Measurements from ENCODE around the gene POLR2I.

DNA sequence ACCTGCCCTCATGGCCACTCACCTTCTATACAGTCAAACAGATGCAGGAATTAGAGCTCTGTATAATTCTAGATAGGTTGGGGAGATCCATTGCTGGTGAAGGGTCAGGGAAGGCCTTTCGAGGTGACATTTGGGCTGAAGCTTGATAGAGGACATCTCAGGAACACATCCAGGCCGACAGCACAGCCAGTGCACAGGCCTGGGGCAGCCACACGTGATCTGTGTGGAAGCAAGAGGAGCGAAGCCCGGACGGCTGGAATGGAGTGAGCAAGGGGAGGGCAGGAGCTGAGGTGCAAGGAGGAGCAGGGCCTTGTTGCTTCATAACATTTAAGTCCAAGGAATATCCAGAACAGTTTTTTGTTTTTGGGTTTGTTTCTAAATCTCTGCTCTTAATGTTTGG is 8.2 kb downstream of the POLR2I start:
- TF ChIP-seq, protein P1, sequence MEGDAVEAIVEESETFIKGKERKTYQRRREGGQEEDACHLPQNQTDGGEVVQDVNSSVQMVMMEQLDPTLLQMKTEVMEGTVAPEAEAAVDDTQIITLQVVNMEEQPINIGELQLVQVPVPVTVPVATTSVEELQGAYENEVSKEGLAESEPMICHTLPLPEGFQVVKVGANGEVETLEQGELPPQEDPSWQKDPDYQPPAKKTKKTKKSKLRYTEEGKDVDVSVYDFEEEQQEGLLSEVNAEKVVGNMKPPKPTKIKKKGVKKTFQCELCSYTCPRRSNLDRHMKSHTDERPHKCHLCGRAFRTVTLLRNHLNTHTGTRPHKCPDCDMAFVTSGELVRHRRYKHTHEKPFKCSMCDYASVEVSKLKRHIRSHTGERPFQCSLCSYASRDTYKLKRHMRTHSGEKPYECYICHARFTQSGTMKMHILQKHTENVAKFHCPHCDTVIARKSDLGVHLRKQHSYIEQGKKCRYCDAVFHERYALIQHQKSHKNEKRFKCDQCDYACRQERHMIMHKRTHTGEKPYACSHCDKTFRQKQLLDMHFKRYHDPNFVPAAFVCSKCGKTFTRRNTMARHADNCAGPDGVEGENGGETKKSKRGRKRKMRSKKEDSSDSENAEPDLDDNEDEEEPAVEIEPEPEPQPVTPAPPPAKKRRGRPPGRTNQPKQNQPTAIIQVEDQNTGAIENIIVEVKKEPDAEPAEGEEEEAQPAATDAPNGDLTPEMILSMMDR (IDR thresholded peaks at IDR 0.05) = no peak
- TF ChIP-seq EZH2phosphoT487 (IDR thresholded peaks at IDR 0.05; ENCODE audit: borderline replicate concordance, low read depth) = no peak
- TF ChIP-seq NRF1 (IDR thresholded peaks at IDR 0.05; ENCODE audit: low read depth, low read length) = no peak

Measured in SK-N-SH (cell line).